NCI-H1436 treated with DMSO at 0.1 percent for 48 hours (cell line): ENCODE data around the gene PDE4D.
"Not testable (repeated sequence)": the region's sequence is repeated elsewhere in the genome, so short reads cannot be mapped to it uniquely, and the experiment has no call there.

Experiments
- DNase-seq: peaks from one replicate; lab custom pipeline; 2025; lab: John Stamatoyannopoulos, UW

The PDE4D gene

DNA sequence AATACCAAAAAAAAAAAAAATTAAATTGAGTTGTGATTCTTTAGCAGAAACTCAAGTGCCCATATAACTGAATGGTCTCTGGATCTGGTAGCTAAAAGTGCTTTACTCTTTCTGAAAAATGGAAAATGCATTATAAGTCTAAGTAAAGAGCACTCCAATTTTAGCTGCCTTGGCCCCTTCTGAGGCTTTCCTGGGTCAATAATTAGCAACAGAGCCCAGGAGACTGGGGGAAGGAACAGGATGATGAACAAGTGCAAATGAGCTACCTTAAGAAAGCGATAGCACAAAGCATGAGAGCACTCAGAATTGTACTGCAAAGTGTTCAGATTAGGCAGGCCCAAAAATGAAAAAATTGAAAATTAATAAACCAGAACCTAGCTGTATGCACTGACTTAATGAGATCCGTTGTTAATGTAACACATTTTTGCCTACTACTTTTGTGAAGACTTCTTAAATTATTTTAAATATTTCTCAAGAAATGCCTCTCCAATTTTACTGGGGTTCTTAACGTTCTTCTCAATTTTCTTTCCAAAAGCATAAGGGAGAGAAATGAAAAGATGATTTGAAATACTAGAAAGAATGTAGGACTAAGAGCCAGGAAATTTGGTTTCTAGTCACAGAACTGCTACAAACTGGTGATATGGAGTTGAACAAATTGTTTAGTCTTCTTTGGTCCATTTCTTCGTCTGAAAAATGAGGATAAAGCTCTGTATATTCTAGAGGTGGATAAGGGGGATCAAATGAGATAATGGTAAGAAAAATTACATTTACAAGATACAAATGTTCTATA is 566.1 kb downstream of the PDE4D start:
- no peak for DNase-seq

DNA sequence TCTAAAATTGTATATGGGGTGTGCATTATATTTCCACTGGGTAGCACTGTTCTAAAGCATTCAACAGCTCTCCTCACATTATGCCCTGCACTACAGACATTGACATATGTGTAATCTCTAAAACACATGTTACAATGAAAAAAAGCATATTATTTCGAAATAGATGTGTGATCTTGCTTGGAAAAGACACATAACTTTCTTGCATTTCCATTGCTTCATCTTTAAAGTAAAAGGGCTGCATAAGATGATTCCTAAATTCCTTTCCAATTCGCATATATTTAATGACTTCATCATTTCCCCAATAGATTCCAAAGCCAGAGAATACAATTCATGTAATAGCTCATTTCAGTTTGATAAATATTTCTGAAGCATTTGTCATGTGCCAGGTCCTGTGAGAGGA is 566.9 kb downstream of the PDE4D start:
- no peak for DNase-seq

DNA sequence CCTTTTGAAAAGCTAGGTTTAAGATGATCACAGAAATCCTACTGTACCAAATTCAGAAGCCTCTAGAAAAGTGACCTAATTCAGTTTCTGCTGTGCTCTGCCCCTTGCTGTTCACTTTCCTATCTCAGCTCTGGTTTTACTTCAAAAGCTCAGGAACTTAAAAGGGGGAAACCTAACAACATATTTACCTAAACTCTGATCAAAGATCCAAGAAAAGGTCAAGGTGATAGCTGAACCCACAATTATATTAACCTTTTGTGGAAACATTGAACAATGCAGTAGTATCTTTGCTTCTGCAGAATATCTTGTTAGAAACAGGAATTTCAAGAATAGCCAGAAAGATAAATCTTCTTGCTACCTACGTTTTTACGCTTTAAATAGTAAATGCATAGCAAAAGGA is 568.5 kb downstream of the PDE4D start:
- no peak for DNase-seq

DNA sequence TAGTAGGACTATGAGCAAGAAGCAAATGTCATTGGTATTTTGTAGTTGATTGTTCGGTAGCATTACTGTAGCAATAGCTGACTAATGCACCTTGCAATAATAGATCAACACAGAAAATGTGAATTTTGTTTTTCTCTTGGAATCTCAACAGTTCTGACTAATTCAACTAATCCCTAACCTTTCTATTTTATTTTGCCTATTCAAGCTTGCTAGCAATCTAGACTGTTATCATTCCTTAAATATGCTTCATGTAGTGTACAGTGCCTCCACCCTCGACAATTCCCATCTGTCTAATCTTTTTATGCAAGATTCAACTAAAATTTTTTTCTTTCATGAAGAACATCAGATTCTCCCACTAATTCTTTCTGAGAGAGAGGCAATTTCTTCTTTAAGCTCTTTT is 570.6 kb downstream of the PDE4D start:
- no peak for DNase-seq

DNA sequence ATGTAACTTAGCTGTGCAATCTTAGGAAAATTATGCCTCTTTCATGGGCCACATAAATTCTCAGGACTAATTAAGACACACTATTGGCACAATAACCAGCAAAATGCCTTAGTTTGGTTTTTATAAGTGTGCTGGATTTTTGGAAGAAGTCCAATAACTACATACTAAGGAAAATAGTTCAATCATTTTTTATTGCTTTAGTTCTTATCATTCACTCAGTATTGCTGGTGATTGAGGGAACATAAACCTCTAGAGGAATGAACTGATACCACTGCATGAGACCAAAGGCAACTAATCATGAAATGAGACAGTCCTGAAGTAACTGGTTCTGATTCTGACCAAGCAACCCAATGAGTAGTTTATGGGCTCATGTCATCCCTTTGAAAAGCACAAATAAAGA is 571.5 kb downstream of the PDE4D start:
- DNase-seq, result no peak

DNA sequence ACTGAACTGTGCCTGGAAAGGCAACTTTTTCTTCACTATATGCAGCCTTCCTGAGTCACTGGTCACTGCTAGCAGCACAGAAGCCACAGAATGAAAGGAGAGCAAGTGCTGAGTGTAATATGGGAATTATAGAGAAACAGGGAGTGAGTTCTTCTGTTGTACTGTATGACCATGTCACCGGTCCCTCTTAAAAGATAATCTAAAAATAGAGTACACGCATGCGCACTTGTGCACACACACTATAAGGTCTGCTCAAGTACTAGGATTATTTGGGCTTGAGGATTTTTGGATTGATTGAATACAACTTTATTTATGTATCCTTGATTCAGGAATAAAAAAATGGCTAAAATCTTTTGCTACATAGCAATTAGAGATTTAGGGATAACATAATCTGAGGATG is 571.9 kb downstream of the PDE4D start:
- no peak for DNase-seq

DNA sequence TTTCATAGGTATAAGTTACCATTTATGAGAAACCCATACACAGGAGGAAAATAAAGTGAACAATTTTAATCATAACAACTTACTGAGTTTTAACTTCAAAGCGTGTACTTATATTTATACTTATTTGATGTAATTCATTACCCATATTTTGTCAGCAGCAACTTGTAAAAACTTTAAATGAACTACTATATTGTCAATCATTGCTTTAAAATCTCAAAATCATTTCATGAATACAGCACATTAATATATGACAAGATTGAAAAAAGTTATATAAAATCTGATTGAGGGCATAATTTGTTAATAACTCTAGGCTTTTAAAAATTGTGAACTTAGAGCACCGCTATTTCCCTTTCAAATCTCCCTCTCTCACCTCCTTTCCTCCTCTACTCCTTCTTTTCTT is 573.1 kb downstream of the PDE4D start:
- DNase-seq, result no peak

DNA sequence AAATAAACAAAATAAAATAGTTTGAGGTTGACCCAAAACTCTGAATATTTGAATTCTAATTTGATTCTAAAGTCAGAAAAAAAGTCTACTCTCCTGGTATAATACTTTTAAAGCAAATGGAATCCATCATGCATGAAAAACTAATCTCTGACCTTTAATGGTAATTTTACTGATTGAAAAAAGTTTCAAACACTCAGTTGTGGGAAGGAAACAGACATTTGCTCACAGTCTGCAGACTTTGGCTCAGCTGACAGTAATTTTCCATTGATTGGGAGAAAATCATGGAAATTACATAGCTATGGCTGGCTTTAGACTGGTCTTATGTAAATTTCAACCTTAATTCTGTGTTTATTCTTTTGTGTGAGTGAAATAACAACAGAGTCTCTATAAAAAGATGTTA is 574.3 kb downstream of the PDE4D start:
- DNase-seq, result no peak

DNA sequence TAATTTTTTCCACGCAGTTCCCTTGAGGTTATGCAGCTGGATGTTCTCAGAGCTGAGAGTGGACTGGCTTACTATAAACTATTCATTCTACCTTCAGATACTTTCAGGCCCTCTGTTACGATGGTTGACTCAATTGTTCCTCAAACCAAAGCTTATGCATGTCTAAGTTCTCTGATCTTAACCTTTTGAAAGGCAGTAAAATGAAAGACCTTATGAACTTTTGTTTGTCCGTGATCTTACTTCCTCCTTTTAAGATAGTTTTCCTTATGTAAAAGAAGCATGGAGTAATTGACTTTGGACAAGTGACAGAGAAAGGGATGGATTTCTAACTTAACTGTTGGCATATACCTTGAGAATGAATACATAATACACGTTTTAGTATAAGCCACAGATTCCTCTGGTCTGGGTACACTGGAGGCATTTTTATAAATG is 575.7 kb downstream of the PDE4D start:
- no peak for DNase-seq

DNA sequence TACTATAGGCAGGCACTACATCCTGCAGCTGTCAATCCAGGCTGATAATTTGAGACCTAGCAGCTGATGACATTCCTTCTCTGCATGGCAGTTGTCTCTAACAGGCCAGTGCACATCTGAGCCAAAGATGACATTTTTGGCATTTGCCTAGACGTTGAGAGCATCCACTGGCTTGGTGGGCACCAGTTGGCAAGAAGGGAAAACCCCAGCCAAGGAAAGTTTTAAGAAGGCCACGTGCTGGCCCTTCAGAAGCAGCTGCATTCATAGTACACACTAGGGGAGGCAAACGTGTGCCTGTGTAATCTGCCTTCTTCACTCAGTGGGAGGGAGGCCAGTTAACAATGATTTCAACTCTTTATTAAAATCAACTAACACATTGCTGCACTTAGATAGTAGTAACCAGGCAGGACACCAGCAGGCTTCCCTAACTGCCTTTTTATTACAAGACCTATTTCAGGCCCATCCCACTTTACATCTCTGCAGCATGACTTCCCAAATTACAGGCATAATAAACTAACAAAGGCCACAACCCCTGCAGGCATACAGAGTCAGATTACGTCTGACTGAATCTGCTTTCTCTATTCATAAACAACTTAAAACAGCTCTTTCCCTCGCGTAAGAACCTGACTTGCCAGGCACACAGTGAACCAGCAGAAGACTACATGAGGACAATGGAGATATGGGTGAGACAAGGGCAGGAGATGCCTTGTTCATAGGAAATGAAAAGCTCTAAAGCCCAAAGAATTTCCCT is 576.3 kb downstream of the PDE4D start:
- no peak for DNase-seq

DNA sequence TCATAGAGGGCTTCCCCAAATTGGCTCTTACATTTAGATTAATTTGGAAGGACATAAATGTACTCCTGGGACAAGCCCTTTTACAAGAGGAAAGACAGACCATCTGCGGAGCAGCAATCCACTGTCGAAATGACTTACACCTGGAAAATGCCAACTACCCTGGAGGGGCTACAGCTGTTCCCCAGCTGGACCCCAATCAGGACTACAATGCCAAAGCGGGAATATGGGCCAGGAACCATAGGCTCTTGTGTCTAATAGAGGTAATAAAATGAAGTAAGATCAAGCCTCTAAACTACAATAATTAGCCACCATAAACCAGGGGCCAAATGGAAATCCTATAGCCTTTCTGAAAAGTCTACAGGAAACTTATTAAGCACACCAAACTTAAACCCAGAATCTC is 581.3 kb downstream of the PDE4D start:
- no peak for DNase-seq

DNA sequence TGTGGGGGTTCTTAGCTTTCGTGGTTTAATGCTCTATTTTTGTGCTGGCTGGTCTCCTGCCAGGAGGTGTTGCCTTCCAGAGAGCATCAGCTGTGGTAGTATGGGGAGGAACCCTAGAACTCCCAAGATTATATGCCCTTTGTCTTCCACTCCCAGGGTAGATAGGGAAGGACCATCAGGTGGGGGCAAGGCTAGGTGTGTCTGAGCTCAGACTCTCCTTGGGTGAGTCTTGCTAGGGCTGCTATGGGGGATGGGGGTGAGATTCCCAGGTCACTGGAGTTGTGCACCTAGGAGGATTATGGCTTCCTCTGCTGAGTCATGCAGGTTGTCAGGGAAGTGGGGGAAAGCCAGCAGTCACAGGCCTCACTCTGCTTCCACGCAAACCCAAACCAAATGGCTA is 584.8 kb downstream of the PDE4D start:
- not testable (repeated sequence) for DNase-seq

DNA sequence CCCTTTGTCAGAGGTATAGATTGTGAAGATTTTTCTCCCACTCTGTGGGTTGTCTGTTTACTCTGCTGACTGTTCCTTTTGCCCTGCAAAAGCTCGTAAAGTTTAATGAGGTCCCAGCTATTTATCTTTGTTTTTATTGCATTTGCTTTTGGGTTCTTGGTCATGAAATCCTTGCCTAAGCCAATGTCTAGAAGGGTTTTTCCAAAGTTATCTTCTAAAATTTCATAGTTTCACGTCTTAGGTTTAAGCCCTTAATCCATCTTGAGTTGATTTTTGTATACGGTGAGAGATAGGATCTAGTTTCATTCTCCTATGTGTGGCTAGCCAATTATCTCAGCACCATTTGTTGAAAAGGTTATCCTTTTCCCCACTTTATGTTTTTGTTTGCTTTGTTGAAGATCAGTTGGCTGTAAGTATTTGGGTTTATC is 590.2 kb downstream of the PDE4D start:
- not testable (repeated sequence) for DNase-seq

DNA sequence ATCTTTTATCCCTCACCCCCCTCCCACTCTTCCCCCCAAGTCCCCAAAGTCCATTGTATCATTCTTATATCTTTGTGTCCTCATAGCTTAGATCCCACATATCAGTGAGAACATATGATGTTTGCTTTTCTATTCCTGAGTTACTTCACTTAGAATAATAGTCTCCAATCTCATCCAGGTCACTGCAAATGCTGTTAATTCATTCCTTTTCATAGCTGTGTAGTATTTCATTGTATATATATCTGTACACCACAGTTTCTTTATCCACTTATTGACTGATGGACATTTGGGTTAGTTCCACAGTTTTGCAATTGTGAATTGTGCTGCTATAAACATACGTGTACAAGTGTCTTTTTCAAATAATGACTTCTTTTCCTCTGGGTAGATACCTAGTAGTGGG is 591.0 kb downstream of the PDE4D start:
- not testable (repeated sequence) for DNase-seq

DNA sequence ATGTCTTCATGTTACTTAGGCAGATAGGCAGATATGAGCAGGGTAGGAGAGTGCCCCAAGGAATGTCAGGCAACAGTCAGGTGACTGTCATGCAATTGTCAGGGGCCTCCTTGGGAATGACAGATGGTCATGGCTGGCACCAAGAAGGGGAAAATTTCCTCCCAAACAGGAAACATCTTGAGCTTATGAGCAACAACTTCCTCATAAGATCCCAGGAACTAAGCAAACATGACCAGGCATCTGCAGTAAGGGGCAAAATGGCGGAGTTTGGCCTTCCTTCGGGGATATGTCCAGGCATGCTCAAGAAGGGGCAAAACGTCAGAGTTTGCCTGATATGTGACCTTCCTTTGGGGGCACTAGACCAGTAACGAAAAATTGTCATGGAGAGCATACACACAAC is 591.8 kb downstream of the PDE4D start:
- DNase-seq, result no peak

DNA sequence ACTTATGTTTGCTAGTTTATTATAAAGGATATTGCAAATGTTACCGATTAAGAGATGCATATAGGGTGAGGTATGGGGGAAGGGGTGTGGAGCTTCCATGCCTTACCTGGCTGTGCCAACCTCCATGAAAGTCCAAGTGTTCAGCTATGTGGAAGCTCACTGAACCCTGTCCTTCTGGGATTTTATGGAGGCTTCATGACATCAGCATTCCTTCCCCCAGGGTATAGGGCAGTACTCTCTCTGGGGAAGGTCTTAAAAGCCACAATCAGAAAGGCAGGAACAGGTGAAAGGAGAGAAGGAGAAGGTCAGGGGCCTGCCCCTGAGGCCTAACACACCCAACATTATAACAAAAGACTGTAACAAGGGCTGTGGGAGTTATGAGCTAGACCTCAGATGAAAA is 592.6 kb downstream of the PDE4D start:
- no peak for DNase-seq

DNA sequence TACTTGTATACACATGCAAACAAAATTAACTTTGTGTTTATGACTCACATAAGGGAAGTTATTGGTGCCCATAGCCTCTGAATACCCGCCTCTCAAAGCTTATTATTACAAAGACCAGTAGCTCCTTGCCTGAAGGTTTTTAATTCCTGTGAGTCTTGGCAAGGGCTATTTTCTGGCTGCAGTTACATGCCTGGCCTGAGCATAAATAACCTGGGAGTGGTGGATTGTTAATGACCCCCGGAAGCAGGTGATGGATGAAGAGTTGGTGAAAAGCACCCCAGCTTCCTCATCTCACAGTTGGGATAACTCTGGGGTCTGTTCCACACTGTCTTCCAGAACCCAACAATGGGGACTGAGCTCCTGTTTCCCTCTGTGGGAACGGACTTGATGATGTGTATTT is 594.5 kb downstream of the PDE4D start:
- DNase-seq, result no peak

DNA sequence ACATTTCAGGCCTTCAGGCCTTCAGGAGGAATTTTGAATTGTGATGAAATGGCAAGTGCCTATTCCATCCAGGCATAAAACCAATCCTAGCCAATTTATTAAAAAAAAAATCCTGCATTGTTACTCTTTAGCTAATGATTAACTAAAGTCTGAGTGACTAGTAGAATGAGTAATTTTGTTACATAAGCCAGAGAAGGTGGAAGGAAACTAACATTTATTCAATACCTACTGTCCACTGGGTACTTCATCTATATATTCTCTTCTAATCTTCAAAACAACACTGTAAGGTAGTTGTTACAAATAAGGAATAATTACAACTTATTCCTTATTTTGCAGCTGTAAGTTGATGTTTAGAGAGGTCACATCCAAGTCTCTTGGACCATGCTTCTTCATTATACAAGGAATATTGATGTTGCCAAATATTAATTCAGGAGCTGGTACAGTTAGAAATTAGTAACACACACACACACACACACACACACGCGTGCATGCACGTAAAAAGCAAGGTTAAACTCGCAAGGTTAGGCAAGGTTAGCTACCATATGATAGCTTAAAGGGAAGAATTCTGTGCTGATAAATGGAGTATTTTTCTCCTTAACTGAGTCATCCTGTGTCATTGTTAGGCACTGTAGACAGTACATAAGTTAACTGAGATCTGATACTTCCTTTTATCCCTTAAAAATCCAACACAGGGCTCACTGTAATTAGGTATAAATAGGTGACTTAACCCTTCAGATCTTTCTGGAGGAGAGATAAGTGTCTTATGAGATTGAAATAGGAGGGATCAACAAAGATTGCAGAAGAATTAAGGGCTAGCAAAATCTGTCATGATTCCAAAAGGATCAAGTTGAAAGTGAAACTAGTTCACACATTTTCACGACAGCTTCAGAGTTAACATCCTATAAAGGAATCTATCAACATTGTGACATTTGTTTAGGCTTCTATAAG is 596.9 kb downstream of the PDE4D start:
- no peak for DNase-seq

DNA sequence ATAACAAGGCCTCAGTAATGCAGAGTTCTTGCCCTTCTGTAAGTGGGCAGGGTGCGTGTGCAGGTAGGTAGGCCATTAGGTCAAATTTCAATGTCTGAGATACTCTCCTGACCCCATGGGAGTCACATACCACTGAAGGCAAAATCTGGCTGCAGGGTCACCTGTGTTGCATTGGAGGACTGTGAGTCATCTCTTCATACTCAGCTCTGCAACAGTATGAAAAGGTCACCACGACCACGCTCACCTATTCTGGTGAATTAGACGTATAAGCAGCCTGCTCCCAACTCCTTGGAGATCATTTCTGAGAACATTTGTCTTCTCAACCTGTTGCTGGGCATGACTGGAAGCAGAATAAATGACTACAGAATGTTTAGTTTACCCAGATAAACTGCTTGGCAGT is 599.8 kb downstream of the PDE4D start:
- no peak for DNase-seq

DNA sequence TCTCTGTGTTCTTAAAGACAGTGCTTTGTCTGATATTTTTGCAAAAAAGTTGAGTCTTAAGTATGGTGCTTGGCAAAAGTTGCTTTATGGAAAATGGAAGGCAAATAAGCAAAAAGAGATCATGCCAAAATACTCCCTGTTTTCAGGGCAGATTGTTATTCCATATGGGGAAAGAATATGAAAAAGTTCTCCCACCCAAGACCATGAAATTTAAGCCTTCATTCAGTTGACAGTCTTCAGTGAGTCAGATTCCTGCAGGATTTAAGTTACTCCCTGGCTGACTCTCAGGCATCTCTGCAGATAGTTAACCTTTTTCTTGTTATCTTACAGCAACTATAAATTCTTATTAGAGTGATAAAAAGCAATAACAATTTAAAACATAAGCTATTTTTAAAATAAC is 601.6 kb downstream of the PDE4D start:
- DNase-seq, result no peak

DNA sequence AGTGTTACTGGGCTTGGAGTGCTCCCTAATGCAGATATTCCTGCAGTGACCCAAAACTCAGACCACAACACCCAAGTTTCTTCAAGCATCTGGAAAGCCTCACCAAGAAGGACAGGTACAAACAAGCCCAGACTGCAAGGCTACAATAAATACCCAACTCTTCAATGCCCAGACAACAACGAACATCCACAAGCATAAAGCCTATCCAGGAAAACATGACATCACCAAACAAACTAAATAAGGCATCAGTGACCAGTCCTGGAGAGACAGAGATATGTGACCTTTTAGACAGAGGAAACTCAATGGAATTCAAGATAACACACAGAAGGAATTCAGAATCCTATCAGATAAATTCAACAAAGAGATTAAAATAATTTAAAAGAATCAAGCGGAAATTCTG is 605.6 kb downstream of the PDE4D start:
- DNase-seq, result no peak

DNA sequence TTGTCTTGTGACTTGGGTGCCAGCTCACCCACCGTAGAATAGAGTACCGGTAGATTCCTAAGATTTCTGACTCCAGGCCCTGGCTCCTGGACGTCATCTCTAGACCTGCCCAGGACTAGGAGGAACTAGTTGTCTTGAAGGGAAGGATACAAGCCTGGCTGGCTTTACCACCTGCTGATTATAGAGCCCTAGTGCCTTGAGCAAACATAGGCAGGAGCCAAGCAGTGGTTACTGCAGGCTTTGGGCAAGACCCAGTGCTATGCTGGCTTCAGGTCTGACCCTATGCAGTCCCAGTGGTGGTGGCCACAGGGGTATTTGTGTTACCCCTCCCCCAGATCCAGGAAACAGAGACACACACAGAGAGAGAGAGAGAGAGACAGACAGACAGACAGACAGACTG is 606.2 kb downstream of the PDE4D start:
- no peak for DNase-seq
